ENCODE results near the gene FBXO31.
"Not testable (repeated sequence)": the region's sequence is repeated elsewhere in the genome, so short reads cannot be mapped to it uniquely, and the experiment has no call there.

Gene FBXO31

GRCh38 chr16:87369117-87369765 is 14.3 kb downstream of the FBXO31 start:
- 85 to 89% methylated on average over 12 to 14 of the region's 14 CpGs for WGBS, 2 experiments (ENCODE audit: insufficient coverage in 2 of 2)

GRCh38 chr16:87368029-87368770 is 15.4 kb downstream of the FBXO31 start:
- WGBS, 2 experiments (ENCODE audit: insufficient coverage in 2 of 2): 83 to 100% methylated on average over 3 of the region's 5 CpGs
- peaks cover 17% of the 10 kb centered on the region for H3K36me3 ChIP-seq (ENCODE audit: control insufficient read depth, insufficient read depth, low read length)
- H3K4me1 ChIP-seq (ENCODE audit: control insufficient read depth, insufficient read depth, low read length, poor library complexity, severe bottlenecking): peaks cover 4% of the 10 kb centered on the region
- no peak overlapping the region for H3K4me3 ChIP-seq (ENCODE audit: extremely low read depth, insufficient read depth, low read length, poor library complexity, severe bottlenecking)
- H3K9me3 ChIP-seq (ENCODE audit: control insufficient read depth, low read length): no peaks in the 10 kb centered on the region
- H3K27ac ChIP-seq (ENCODE audit: low read depth, low read length, severe bottlenecking): no peak overlapping the region

More at GRCh38 chr16:87369117-87369765, 14.3 kb downstream of the FBXO31 start:
- H3K4me1 ChIP-seq (ENCODE audit: control insufficient read depth, insufficient read depth, low read length, poor library complexity, severe bottlenecking): no peaks in the 10 kb centered on the region
- no peaks in the 10 kb centered on the region for H3K9me3 ChIP-seq (ENCODE audit: control insufficient read depth, low read length)
- H3K4me3 ChIP-seq (ENCODE audit: extremely low read depth, insufficient read depth, low read length, poor library complexity, severe bottlenecking): no peak overlapping the region
- H3K36me3 ChIP-seq (ENCODE audit: control insufficient read depth, insufficient read depth, low read length): peaks cover 21% of the 10 kb centered on the region
- no peak overlapping the region for H3K27ac ChIP-seq (ENCODE audit: low read depth, low read length, severe bottlenecking)

GRCh38 chr16:87367529-87367928 is 16.0 kb downstream of the FBXO31 start:
- 92 to 93% methylated on average over 8 to 9 of the region's 9 CpGs for WGBS, 2 experiments (ENCODE audit: insufficient coverage in 2 of 2)
- Histone ChIP-seq H3K4me1 (ENCODE audit: control insufficient read depth, insufficient read depth, low read length, poor library complexity, severe bottlenecking) (peaks cover 4% of the 10 kb centered on the region), H3K4me3 (ENCODE audit: extremely low read depth, insufficient read depth, low read length, poor library complexity, severe bottlenecking) (no peak overlapping the region), H3K27ac (ENCODE audit: low read depth, low read length, severe bottlenecking) (no peak overlapping the region), H3K36me3 (ENCODE audit: control insufficient read depth, insufficient read depth, low read length) (peaks cover 17% of the 10 kb centered on the region), H3K9me3 (ENCODE audit: control insufficient read depth, low read length) (no peaks in the 10 kb centered on the region)

GRCh38 chr16:87366930-87367329 is 16.6 kb downstream of the FBXO31 start:
- Histone ChIP-seq H3K4me1 (ENCODE audit: control insufficient read depth, insufficient read depth, low read length, poor library complexity, severe bottlenecking) (peaks cover 4% of the 10 kb centered on the region), H3K9me3 (ENCODE audit: control insufficient read depth, low read length) (no peaks in the 10 kb centered on the region), H3K4me3 (ENCODE audit: extremely low read depth, insufficient read depth, low read length, poor library complexity, severe bottlenecking) (no peak overlapping the region), H3K36me3 (ENCODE audit: control insufficient read depth, insufficient read depth, low read length) (peaks cover 19% of the 10 kb centered on the region), H3K27ac (ENCODE audit: low read depth, low read length, severe bottlenecking) (no peak overlapping the region)
- WGBS, 2 experiments (ENCODE audit: insufficient coverage in 2 of 2): 83% methylated on average over 1 of the region's 1 CpG; no CpG with 5 or more reads in 1 of the 2 experiments

- Histone ChIP-seq H3K9me3 (ENCODE audit: control insufficient read depth, low read length) (no peaks in the 10 kb centered on the region), H3K4me1 (ENCODE audit: control insufficient read depth, insufficient read depth, low read length, poor library complexity, severe bottlenecking) (peaks cover 4% of the 10 kb centered on the region), H3K4me3 (ENCODE audit: extremely low read depth, insufficient read depth, low read length, poor library complexity, severe bottlenecking) (no peak overlapping the region), H3K36me3 (ENCODE audit: control insufficient read depth, insufficient read depth, low read length) (peaks cover 25% of the 10 kb centered on the region), H3K27ac (ENCODE audit: low read depth, low read length, severe bottlenecking) (no peak overlapping the region)
- WGBS, 2 experiments (ENCODE audit: insufficient coverage in 2 of 2): 89 to 94% methylated on average over 3 to 4 of the region's 4 CpGs
Measured at GRCh38 chr16:87366288-87366687, 17.3 kb downstream of the FBXO31 start.

- 87 to 96% methylated on average over 8 to 10 of the region's 13 CpGs for WGBS, 2 experiments (ENCODE audit: insufficient coverage in 2 of 2)
- H3K27ac ChIP-seq (ENCODE audit: low read depth, low read length, severe bottlenecking): no peak overlapping the region
- H3K36me3 ChIP-seq (ENCODE audit: control insufficient read depth, insufficient read depth, low read length): peaks cover 35% of the 10 kb centered on the region
Measured at GRCh38 chr16:87365021-87365713, 18.4 kb downstream of the FBXO31 start.

GRCh38 chr16:87363771-87364455 is 19.7 kb downstream of the FBXO31 start:
- no peak overlapping the region for H3K27ac ChIP-seq (ENCODE audit: low read depth, low read length, severe bottlenecking)

More at GRCh38 chr16:87365021-87365713, 18.4 kb downstream of the FBXO31 start:
- H3K4me3 ChIP-seq (ENCODE audit: extremely low read depth, insufficient read depth, low read length, poor library complexity, severe bottlenecking): no peak overlapping the region
- peaks cover 4% of the 10 kb centered on the region for H3K4me1 ChIP-seq (ENCODE audit: control insufficient read depth, insufficient read depth, low read length, poor library complexity, severe bottlenecking)
- no peaks in the 10 kb centered on the region for H3K9me3 ChIP-seq (ENCODE audit: control insufficient read depth, low read length)

GRCh38 chr16:87362828-87363559 is 20.6 kb downstream of the FBXO31 start:
- H3K4me3 ChIP-seq (ENCODE audit: extremely low read depth, insufficient read depth, low read length, poor library complexity, severe bottlenecking); H3K27ac ChIP-seq (ENCODE audit: low read depth, low read length, severe bottlenecking); H3K4me1 ChIP-seq (ENCODE audit: control insufficient read depth, insufficient read depth, low read length, poor library complexity, severe bottlenecking); H3K9me3 ChIP-seq (ENCODE audit: control insufficient read depth, low read length): not testable (repeated sequence)
- peaks cover 57% of the 10 kb centered on the region for H3K36me3 ChIP-seq (ENCODE audit: control insufficient read depth, insufficient read depth, low read length)
- WGBS, 2 experiments (ENCODE audit: insufficient coverage in 2 of 2): 98 to 99% methylated on average over 9 to 10 of the region's 13 CpGs

More at GRCh38 chr16:87363771-87364455, 19.7 kb downstream of the FBXO31 start:
- no peaks in the 10 kb centered on the region for H3K9me3 ChIP-seq (ENCODE audit: control insufficient read depth, low read length)
- peaks cover 4% of the 10 kb centered on the region for H3K4me1 ChIP-seq (ENCODE audit: control insufficient read depth, insufficient read depth, low read length, poor library complexity, severe bottlenecking)
- 93 to 100% methylated on average over 4 to 10 of the region's 17 CpGs for WGBS, 2 experiments (ENCODE audit: insufficient coverage in 2 of 2)
- H3K36me3 ChIP-seq (ENCODE audit: control insufficient read depth, insufficient read depth, low read length): peaks cover 48% of the 10 kb centered on the region
- no peak overlapping the region for H3K4me3 ChIP-seq (ENCODE audit: extremely low read depth, insufficient read depth, low read length, poor library complexity, severe bottlenecking)

GRCh38 chr16:87361916-87362619 is 21.5 kb downstream of the FBXO31 start:
- Histone ChIP-seq H3K4me3 (ENCODE audit: extremely low read depth, insufficient read depth, low read length, poor library complexity, severe bottlenecking) (no peak overlapping the region), H3K9me3 (ENCODE audit: control insufficient read depth, low read length) (no peaks in the 10 kb centered on the region), H3K36me3 (ENCODE audit: control insufficient read depth, insufficient read depth, low read length) (peaks cover 61% of the 10 kb centered on the region), H3K27ac (ENCODE audit: low read depth, low read length, severe bottlenecking) (no peak overlapping the region), H3K4me1 (ENCODE audit: control insufficient read depth, insufficient read depth, low read length, poor library complexity, severe bottlenecking) (peaks cover 4% of the 10 kb centered on the region)
- WGBS, 2 experiments (ENCODE audit: insufficient coverage in 2 of 2): 100% methylated on average over 4 of the region's 8 CpGs; no CpG with 5 or more reads in 1 of the 2 experiments

Measured in mesodermal cell (in vitro differentiated cells).